Spleen (tissue), 7 donors: ENCODE measurements around the gene TFAP2B.

ENCODE experiments used
- POLR2A ChIP-seq, 3 donors: fragments of 450-650 bp; IDR thresholded peaks; one replicate each; pipeline ENCODE4 v1.5.1; 2017; ENCODE audit warnings: antibody characterized with exemption in 3 of 3, mild to moderate bottlenecking in 1 of 3
- POLR2AphosphoS5 ChIP-seq, 3 donors: sonication (generic); formaldehyde crosslinking; IDR thresholded peaks; one replicate each; pipeline ENCODE4 v1.5.1; 2017; ENCODE audit warnings: antibody characterized with exemption in 3 of 3
- TF ChIP-seq, protein P1 (sequence below), 11 experiments: fragments of 200-600 bp in 7 of 11; fragments of 450-650 bp in 4 of 11; sonication (generic) in 4 of 11; IDR thresholded peaks in 8 of 11; conservative IDR thresholded peaks in 3 of 11; 1 replicate in 7 of 11; 2 replicates in 4 of 11; pipeline versions ENCODE4 v1.4.0 to v1.8.0; 2016 to 2021; ENCODE audit warnings: antibody characterized with exemption in 11 of 11, inconsistent platforms in 4 of 11, mild to moderate bottlenecking in 1 of 11
- donor health status: DM: no; HTN: no; CAD: no; lungs with moderate emphysema.
- donor health status: DM: no; HTN: no; CAD: no.
- donor health status: DM: no; HTN: no; CAD: no.

DNA sequence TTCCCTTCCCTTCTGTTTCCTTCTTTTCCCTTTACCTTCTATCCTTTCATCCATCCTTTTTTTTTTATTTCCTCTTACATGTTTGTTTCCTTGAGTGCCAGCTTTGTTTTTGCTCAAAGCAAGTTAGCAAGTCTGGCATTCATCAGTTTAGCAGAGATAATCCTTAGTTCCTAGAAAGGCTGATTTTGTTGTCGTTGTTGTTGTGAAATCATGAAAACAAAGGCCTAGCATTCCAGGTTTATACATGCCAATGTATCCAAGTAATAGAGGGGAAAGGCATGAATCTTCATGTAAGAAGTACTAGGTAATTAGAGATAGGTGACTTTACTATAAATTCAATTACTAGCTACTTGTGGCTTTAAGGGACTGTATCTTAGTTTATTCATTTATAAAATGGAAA is 45.9 kb downstream of the TFAP2B start:
- TF ChIP-seq, protein P1, sequence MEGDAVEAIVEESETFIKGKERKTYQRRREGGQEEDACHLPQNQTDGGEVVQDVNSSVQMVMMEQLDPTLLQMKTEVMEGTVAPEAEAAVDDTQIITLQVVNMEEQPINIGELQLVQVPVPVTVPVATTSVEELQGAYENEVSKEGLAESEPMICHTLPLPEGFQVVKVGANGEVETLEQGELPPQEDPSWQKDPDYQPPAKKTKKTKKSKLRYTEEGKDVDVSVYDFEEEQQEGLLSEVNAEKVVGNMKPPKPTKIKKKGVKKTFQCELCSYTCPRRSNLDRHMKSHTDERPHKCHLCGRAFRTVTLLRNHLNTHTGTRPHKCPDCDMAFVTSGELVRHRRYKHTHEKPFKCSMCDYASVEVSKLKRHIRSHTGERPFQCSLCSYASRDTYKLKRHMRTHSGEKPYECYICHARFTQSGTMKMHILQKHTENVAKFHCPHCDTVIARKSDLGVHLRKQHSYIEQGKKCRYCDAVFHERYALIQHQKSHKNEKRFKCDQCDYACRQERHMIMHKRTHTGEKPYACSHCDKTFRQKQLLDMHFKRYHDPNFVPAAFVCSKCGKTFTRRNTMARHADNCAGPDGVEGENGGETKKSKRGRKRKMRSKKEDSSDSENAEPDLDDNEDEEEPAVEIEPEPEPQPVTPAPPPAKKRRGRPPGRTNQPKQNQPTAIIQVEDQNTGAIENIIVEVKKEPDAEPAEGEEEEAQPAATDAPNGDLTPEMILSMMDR (IDR thresholded peaks at IDR 0.05 in 8 of 11, conservative IDR thresholded peaks at IDR 0.05 in 3 of 11), result no peak
- TF ChIP-seq POLR2AphosphoS5 (IDR thresholded peaks at IDR 0.05), result no peak
- TF ChIP-seq POLR2A (IDR thresholded peaks at IDR 0.05), result no peak
